SKM-1 treated with dmso at 0.1 percent for 144 hours (cell line): ENCODE data around the gene RAD51B.
"Not testable (repeated sequence)": the region's sequence is repeated elsewhere in the genome, so short reads cannot be mapped to it uniquely, and the experiment has no call there.

Experiments used
- DNase-seq: peaks from one replicate; lab custom pipeline; 2025; ENCODE audit not compliant: unreplicated experiment; lab: John Stamatoyannopoulos, UW

RAD51B gene

GRCh38 chr14:68074765-68075381, 255.3 kb downstream of the RAD51B start:
- DNase-seq: no peak

- no peak for DNase-seq
Measured at GRCh38 chr14:68075382-68076029, 255.9 kb downstream of the RAD51B start.

DNA sequence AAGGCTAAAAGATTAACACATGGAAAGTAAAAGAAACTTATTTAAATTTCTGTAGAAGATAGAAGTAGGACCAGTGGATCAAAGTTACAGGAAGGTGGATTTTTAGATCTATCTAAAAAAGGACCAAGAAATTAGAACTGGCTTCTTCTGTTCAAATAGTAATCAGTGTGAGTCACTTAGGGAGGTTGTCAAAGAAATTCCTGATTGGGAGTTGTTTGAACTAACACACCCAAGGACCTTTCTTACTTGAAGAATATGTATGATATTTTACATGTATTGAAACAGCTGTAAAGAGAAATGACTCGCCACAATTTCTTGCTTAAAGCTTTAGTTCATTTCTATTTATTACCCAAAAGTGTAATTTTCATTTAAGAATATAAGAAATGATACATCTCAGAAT, 256.9 kb downstream of the RAD51B start:
- no peak for DNase-seq

DNA sequence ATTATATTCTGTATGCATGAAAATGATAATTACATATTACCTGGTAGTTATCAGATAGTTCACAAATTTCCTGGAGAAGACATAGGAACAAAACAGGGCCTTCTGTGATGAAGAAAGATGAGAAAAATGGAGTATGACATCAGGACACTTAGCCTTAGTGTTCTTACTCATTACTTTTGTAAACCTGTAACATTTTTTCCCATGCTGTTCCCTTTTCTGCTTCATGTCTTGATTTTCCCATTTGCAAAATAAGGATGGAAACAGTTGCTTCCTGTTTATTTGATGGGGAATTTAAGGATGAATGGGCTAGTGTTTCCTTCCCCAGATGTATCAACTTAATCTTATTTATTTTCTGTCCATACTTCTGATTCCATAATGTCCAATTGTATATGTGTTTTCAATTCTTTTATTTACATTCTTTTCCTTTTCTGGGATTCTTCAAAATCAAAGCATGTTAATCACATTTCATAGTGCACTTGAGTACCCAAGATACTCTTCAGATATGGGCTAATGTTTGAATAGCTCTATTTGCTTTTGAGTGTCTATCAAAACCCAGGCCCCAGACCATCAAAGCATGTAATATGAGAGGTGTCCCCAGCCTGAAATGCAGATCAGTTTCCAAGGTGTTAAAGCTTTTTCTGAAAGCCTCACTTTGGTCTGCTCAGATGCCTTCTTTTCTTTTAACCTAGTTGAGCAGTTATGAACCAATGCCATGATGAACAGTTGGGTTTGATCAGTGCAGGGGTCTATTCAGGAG, 260.5 kb downstream of the RAD51B start:
- no peak for DNase-seq

DNA sequence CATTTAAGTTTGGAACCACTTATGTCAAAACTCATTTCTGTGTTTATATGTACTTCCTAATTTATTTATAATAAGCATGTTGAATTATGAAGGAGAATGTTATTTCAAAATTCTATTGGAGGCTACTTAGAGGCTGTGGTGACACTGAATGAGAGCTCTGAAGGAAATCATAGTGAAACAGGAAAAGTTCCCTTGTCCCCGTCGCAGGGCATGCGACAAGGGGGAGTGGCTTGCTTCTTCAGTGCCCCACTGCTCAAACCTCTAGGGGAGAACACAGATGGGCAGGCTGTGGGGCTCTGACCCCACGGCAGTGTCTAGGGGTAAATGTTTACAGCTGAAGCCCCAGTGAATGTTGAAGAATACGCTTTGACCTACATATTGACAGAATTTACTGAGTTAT, 261.9 kb downstream of the RAD51B start:
- DNase-seq: no peak

DNA sequence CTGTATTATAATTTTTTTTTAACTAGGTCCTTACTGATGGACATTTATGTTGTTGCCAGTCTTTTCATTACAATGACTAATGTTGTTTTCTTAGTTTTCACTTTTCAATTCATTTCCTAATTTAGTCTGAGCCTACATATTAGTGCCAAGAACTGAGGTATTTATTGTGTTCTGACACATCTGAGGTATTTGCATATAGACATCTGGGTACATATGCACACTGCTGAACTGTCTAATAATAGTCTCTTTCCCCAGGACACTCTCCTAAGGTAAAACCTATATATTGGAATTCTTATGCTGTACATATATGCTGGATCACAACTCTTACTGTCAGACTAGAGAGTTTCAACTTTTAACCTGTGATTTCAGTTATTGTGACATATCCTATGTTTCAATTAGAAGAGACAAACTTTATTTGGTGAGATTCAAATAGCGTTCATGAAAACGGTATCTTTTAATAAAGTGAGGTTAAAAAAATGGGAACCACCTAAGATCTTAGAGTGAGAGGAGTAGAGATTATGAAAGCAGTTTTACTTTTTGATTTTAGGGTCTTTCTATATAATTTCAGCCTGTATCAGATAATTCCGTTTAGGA, 263.2 kb downstream of the RAD51B start:
- DNase-seq: no peak

GRCh38 chr14:68084256-68084655, 264.7 kb downstream of the RAD51B start:
- DNase-seq: no peak

- no peak for DNase-seq
Measured at GRCh38 chr14:68085742-68086141, 266.2 kb downstream of the RAD51B start.

DNA sequence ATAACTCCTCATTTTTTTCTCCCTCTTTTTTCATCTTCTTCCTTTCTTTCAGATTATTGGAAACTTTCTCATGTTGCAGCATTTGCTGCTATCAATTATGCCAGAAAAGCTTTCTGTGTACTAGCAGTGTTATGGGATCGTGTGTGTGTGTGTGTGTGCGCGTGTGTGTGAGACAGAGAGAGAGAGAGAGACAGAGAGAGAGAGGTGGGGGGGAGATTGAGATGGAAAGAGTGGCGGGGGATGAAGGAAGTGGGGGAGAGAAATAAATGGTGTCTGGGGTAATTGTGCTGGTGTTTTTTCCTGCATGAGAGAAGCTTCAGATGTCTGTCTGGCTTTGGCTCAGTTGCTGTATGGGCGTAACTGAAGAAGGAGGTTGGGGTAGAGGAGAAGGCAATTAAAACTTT, 268.9 kb downstream of the RAD51B start:
- DNase-seq: no peak

- DNase-seq: no peak
Measured at GRCh38 chr14:68089146-68089731, 269.7 kb downstream of the RAD51B start.

DNA sequence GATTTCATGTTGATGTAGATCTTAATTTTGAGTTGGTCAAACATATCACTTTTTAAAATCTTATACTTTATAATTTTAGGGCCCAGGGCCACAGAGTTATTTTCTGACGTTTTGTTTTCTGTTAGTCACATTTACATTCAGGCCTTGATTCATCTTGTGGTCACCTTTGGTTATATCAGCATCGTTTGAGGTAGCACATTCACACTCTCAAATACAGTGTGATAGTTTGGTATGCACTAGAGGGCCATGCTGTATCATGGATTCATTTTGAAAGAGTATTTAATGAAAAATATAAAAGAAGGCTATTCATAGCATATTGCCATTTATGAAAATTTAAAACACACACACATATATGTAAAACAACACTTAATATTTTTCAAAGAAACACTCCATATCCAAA, 274.6 kb downstream of the RAD51B start:
- DNase-seq: no peak

DNA sequence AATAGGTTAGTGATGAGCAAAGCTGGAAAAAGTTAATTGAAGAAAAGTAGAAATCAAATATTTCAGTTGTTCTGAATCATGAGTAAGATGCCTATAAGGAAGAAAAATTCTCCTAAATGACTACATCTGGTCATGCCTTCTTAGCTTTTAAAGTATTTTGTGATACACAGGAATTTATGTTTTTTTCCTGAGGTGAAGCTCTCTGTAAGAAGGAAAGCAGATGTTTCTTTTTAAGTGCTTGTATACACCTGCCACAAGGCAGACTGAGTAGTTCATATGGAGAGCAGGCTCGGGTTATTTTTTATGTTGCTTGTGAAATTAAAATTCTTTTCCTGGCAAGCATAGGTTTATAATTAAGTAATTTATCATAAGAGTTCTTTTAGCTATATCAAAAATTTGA, 275.2 kb downstream of the RAD51B start:
- DNase-seq: no peak

DNA sequence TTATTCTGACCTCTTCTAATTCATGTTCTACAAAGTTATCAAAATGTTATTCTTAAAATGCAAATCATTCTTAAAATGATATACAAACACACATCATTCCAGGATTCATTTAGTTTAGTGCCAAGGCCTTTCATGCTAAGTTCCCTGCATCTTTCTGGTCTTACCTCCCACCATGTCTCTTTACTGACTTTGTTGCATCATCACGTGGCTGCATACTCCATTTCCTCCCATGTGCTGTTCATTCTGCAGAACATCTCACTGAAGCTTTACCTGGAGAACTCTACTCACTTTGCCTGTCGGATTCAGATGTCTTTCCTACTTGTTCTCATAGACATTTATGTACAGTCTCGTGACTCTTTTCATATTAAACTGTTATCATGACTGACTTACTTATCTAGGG, 278.1 kb downstream of the RAD51B start:
- no peak for DNase-seq

DNA sequence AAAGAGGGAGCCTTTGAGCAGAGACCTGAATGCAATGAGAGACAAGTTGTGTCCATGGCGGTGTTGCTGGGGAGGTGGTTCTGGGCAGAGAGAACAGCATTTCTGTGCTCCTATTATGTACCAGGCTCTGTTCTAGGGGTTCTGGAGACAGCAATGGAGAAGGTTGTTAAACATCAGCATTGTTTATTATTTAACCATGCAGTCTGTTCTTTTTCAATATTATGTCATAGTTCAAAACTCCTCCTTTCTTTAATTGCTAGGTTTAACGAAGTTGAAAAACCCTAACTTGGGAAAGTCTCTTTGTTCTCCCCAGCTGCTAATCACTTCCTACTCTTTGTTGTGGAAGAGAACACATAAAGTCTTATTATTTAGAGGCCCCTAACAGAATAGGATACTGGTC, 279.3 kb downstream of the RAD51B start:
- no peak for DNase-seq

DNA sequence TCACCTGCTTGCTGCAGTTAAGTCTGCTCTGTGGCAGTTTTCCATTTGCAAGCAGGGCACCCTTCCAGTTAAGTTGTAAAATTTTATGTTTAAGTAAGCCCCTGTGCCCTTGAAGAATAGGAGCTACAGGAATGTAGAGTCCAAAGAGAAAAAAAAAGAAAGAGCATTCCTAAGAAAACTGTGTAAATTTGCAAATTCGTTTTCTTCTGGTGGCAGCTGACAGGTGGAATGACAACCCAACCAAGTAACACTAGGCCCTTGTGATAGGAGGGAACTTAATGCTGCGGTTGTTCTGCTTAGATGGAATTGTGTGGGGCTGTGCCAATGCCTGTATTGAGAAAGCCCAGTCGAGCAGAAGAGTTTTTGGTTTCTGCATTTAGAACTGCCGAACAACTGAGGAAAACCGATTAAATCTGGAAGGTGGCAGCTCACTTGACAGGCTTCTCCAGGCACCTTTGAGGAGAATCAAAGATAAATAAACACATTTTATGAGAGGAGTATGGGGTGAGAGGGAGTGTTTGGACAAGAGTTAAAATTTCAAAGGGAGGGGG, 280.0 kb downstream of the RAD51B start:
- DNase-seq: no peak

DNA sequence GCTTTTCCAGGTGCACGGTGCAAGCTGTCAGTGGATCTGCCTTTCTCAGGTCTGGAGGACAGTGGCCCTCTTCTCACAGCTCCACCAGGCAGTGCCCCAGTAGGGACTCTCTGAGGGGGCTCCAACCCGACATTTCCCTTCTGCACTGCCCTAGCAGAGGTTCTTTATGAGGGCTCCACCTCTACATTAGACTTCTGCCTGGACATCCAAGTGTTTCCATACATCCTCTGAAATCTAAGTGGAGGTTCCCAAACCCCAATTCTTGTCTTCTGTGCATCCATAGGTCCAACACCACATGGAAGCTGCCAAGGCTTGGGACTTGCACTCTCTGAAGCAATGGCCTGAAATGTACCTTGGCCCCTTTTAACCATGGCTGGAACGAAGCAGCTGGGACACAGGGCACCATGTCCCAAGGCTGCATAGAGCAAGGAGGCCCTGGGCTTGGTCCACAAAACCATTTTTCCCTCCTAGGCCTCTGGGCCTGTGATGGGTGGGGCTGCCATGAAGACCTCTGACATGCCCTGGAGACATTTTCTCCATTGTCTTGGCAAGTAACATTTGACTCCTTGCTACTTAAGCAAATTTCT, 282.2 kb downstream of the RAD51B start:
- not testable (repeated sequence) for DNase-seq

DNA sequence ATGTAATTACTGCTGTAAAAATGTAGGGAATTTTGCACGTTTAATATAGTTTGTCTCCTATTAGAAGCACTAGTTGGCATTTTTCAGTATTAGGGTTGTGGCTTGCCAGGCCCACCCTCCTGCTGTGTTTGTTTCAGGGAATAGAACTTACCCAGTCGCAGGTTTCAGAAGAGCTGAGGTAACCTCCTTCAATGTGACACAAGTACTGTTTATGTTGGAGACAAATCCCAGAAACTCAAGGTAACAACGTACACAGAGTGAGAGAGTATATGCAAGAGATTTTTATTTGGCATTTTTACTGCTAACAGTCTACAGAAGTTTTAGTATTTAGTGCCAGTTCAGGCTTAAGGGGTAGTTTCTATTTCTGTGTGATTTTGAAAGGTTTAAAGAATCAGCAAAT, 284.3 kb downstream of the RAD51B start:
- no peak for DNase-seq

DNA sequence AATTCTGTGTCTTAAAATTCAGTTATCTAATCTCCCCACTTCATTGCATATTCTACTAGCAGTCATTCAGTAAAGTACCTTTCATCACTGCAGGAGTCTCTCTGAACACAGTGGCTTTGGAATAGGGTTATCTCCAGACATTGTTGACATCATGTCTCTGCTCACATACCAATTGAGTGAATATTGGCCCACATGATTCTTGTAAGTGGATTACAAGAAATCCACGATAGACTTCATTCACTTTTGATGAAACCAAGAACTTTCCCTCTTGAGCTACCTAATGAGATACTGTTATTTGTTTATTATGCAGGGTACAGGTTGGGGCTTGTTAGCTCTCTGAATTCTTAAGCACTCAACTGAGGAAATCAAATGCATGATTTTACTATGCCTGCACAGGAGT, 284.9 kb downstream of the RAD51B start:
- DNase-seq: no peak

DNA sequence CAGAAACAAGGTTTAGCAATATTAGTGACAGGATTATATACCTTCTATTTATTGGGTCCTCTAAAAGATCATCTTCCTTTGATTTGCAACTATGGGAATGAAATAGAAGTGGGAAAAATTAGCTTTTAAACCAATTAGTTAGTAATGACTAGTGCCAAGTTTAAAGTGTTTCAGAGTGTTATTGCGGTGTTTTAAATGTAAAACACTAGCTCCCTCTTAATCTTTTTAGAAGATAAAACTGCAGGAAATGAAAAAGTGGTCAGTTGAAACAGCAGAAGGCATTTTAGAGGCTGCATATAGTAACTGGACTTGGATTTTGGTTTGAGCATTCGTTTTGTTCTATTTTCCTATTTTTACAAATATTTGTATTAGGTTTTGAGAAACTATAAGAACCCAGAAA, 286.2 kb downstream of the RAD51B start:
- DNase-seq: no peak

- no peak for DNase-seq
Measured at GRCh38 chr14:68106456-68106855, 286.9 kb downstream of the RAD51B start.

GRCh38 chr14:68106905-68107304, 287.3 kb downstream of the RAD51B start:
- no peak for DNase-seq
